Liver (tissue), 9 donors: ENCODE data around the gene RPTOR. TPM values are rescaled to one million over a fixed set of nuclear protein-coding genes. Genes with fewer than 3 reads are reported as not detected.

Experiments used
- DNase-seq: peaks from one replicate; pipeline ENCODE4 v3.0.0-alpha.2; 2017; ENCODE audit warnings: low spot score
- H3K27ac ChIP-seq, 2 donors: one replicate each; pipeline ENCODE4 v1.7.0; 2013; ENCODE audit warnings: inconsistent platforms in 2 of 2, low read length in 2 of 2, control low read depth in 1 of 2, low read depth in 1 of 2, mild to moderate bottlenecking in 1 of 2
- H3K27me3 ChIP-seq, 4 donors: one replicate each; pipeline versions ENCODE4 v1.6.1 to v1.7.0; 2013; ENCODE audit warnings: low read length in 3 of 4, inconsistent platforms in 1 of 4, mild to moderate bottlenecking in 1 of 4, moderate library complexity in 1 of 4; ENCODE audit not compliant: control insufficient read depth in 4 of 4, insufficient read depth in 4 of 4
- H3K36me3 ChIP-seq, 4 donors: one replicate each; pipeline versions ENCODE4 v1.6.1 to v1.7.0; 2013; ENCODE audit warnings: low read length in 3 of 4, mild to moderate bottlenecking in 3 of 4, low read depth in 1 of 4, moderate library complexity in 1 of 4; ENCODE audit not compliant: control insufficient read depth in 4 of 4, insufficient read depth in 3 of 4
- H3K4me1 ChIP-seq, 4 donors: one replicate each; pipeline versions ENCODE4 v1.6.1 to v1.7.0; 2013; ENCODE audit warnings: low read length in 3 of 4, mild to moderate bottlenecking in 3 of 4, moderate library complexity in 1 of 4; ENCODE audit not compliant: control insufficient read depth in 4 of 4, insufficient read depth in 4 of 4
- H3K4me3 ChIP-seq, 3 donors: one replicate each; pipeline versions ENCODE4 v1.6.1 to v1.7.0; 2013; ENCODE audit warnings: low read length in 3 of 3, control low read depth in 1 of 3, low read depth in 1 of 3, mild to moderate bottlenecking in 1 of 3
- H3K9ac ChIP-seq, 2 donors: one replicate each; pipeline ENCODE4 v1.7.0; 2013; ENCODE audit warnings: low read length in 2 of 2, mild to moderate bottlenecking in 2 of 2, moderate library complexity in 2 of 2, control low read depth in 1 of 2, low read depth in 1 of 2
- H3K9me3 ChIP-seq, 4 donors: one replicate each; pipeline versions ENCODE4 v1.6.1 to v1.7.0; 2013; ENCODE audit warnings: low read length in 3 of 4; ENCODE audit not compliant: control insufficient read depth in 4 of 4
- CTCF ChIP-seq: fragments of 150-350 bp; IDR thresholded peaks from 2 replicates; pipeline ENCODE4 v1.5.1; 2017; ENCODE audit warnings: improper control_type of control experiment, low read depth, low read length; ENCODE audit not compliant: missing input control
- EGR1 ChIP-seq, 2 donors: IDR thresholded peaks; 2 replicates each; pipeline ENCODE4 v1.6.1; 2016 to 2018; ENCODE audit warnings: antibody characterized with exemption in 2 of 2, low read depth in 2 of 2
- FOXA1 ChIP-seq: IDR thresholded peaks from 2 replicates; pipeline ENCODE4 v1.6.1; 2016; ENCODE audit warnings: antibody characterized with exemption
- FOXA2 ChIP-seq: IDR thresholded peaks from 2 replicates; pipeline ENCODE4 v1.6.1; 2016; ENCODE audit warnings: antibody characterized with exemption
- GABPA ChIP-seq, 2 donors: IDR thresholded peaks in 1 of 2; conservative IDR thresholded peaks in 1 of 2; 2 replicates each; pipeline ENCODE4 v1.6.1; 2016; ENCODE audit warnings: antibody characterized with exemption in 2 of 2, mild to moderate bottlenecking in 1 of 2, moderate library complexity in 1 of 2
- HNF4A ChIP-seq, 2 donors: conservative IDR thresholded peaks; 2 replicates each; pipeline ENCODE4 v1.6.1; 2016; ENCODE audit warnings: antibody characterized with exemption in 2 of 2, mild to moderate bottlenecking in 2 of 2
- HNF4G ChIP-seq: IDR thresholded peaks from 2 replicates; pipeline ENCODE4 v1.6.1; 2016; ENCODE audit warnings: antibody characterized with exemption
- JUND ChIP-seq, 2 donors: IDR thresholded peaks; 2 replicates each; pipeline ENCODE4 v1.6.1; 2016; ENCODE audit warnings: antibody characterized with exemption in 2 of 2
- NR2F2 ChIP-seq: IDR thresholded peaks from 2 replicates; pipeline ENCODE4 v1.6.1; 2016; ENCODE audit warnings: antibody characterized with exemption
- RAD21 ChIP-seq, 2 donors: IDR thresholded peaks; 2 replicates each; pipeline ENCODE4 v1.6.1; 2016; ENCODE audit warnings: antibody characterized with exemption in 2 of 2, mild to moderate bottlenecking in 2 of 2
- RXRA ChIP-seq, 2 donors: IDR thresholded peaks; 2 replicates each; pipeline ENCODE4 v1.6.1; 2017 to 2018; ENCODE audit warnings: antibody characterized with exemption in 2 of 2, mild to moderate bottlenecking in 1 of 2
- SP1 ChIP-seq: IDR thresholded peaks from 2 replicates; pipeline ENCODE4 v1.6.1; 2018; ENCODE audit warnings: antibody characterized with exemption, mild to moderate bottlenecking
- TAF1 ChIP-seq: conservative IDR thresholded peaks from 2 replicates; pipeline ENCODE4 v1.6.1; 2016; ENCODE audit warnings: antibody characterized with exemption, mild to moderate bottlenecking
- YY1 ChIP-seq: IDR thresholded peaks from 2 replicates; pipeline ENCODE4 v1.6.1; 2016; ENCODE audit warnings: antibody characterized with exemption, mild to moderate bottlenecking
- WGBS: extraction: QIAGEN DNeasy Blood & Tissue Kit; methylation state at CpG from one replicate; pipeline ENCODE4 v1.1.7; 2013; 5-methylcytosine and 5-hydroxymethylcytosine counted together
- polyA plus RNA-seq, 2 donors: library from polyadenylated mRNA; stranded (reverse) in 1 of 2; unstranded in 1 of 2; fragments of 200-250 nt in 1 of 2; fragments of >200 nt in 1 of 2; fragmentation: Nextera tagmentation in 1 of 2; extraction: Ambion mirVana in 1 of 2; gene quantifications; one replicate each; pipeline versions ENCODE4 v1.2.1 to v1.2.3, GENCODE V29; 2013 to 2015
- total RNA-seq, 2 donors: library from RNA; depleted of rRNA; stranded (reverse); fragments of >200 nt; gene quantifications; one replicate each; pipeline ENCODE4 v1.2.3, GENCODE V29; 2014
- TF ChIP-seq, protein P1 (sequence below): IDR thresholded peaks from 2 replicates; pipeline ENCODE4 v1.6.1; 2016; ENCODE audit warnings: antibody characterized with exemption
- TF ChIP-seq, protein P2 (sequence below): IDR thresholded peaks from 2 replicates; pipeline ENCODE4 v1.6.1; 2016; ENCODE audit warnings: antibody characterized with exemption
- TF ChIP-seq, protein P3 (sequence below): IDR thresholded peaks from 2 replicates; pipeline ENCODE4 v1.6.1; 2016; ENCODE audit warnings: antibody characterized with exemption
- TF ChIP-seq, protein P4 (sequence below): IDR thresholded peaks from 2 replicates; pipeline ENCODE4 v1.6.1; 2016; ENCODE audit warnings: antibody characterized with exemption, mild to moderate bottlenecking
- donor health status: healthy.
- donor health status: healthy.
- donor health status: healthy.
- donor health status: healthy.
- donor health status: healthy.

RPTOR gene
- total and polyA plus RNA-seq, 4 donors, result 4.8 to 25.4 (median 11.6) TPM

- WGBS, result 74% methylated on average over 4 of the region's 4 CpGs
- no peaks in the 10 kb centered on the region for H3K9me3 ChIP-seq
- TF ChIP-seq CTCF (no peak), YY1 (no peak), RAD21 (IDR thresholded peaks at IDR 0.05) (no peak), HNF4G (no peak), FOXA2 (no peak), RXRA (IDR thresholded peaks at IDR 0.05) (no peak), GABPA (IDR thresholded peaks at IDR 0.05 in 1 of 2, conservative IDR thresholded peaks at IDR 0.05 in 1 of 2) (no peak), NR2F2 (no peak), TAF1 (no peak), EGR1 (IDR thresholded peaks at IDR 0.05; ENCODE audit: low read depth in 2 of 2) (no peak), HNF4A (conservative IDR thresholded peaks at IDR 0.05) (no peak), FOXA1 (no peak), SP1 (no peak), JUND (IDR thresholded peaks at IDR 0.05) (no peak)
- TF ChIP-seq, protein P1, sequence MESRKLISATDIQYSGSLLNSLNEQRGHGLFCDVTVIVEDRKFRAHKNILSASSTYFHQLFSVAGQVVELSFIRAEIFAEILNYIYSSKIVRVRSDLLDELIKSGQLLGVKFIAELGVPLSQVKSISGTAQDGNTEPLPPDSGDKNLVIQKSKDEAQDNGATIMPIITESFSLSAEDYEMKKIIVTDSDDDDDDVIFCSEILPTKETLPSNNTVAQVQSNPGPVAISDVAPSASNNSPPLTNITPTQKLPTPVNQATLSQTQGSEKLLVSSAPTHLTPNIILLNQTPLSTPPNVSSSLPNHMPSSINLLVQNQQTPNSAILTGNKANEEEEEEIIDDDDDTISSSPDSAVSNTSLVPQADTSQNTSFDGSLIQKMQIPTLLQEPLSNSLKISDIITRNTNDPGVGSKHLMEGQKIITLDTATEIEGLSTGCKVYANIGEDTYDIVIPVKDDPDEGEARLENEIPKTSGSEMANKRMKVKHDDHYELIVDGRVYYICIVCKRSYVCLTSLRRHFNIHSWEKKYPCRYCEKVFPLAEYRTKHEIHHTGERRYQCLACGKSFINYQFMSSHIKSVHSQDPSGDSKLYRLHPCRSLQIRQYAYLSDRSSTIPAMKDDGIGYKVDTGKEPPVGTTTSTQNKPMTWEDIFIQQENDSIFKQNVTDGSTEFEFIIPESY, result no peak
- TF ChIP-seq, protein P2, sequence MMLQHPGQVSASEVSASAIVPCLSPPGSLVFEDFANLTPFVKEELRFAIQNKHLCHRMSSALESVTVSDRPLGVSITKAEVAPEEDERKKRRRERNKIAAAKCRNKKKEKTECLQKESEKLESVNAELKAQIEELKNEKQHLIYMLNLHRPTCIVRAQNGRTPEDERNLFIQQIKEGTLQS, result no peak
- TF ChIP-seq, protein P3, sequence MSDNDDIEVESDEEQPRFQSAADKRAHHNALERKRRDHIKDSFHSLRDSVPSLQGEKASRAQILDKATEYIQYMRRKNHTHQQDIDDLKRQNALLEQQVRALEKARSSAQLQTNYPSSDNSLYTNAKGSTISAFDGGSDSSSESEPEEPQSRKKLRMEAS, result no peak
- TF ChIP-seq, protein P4, sequence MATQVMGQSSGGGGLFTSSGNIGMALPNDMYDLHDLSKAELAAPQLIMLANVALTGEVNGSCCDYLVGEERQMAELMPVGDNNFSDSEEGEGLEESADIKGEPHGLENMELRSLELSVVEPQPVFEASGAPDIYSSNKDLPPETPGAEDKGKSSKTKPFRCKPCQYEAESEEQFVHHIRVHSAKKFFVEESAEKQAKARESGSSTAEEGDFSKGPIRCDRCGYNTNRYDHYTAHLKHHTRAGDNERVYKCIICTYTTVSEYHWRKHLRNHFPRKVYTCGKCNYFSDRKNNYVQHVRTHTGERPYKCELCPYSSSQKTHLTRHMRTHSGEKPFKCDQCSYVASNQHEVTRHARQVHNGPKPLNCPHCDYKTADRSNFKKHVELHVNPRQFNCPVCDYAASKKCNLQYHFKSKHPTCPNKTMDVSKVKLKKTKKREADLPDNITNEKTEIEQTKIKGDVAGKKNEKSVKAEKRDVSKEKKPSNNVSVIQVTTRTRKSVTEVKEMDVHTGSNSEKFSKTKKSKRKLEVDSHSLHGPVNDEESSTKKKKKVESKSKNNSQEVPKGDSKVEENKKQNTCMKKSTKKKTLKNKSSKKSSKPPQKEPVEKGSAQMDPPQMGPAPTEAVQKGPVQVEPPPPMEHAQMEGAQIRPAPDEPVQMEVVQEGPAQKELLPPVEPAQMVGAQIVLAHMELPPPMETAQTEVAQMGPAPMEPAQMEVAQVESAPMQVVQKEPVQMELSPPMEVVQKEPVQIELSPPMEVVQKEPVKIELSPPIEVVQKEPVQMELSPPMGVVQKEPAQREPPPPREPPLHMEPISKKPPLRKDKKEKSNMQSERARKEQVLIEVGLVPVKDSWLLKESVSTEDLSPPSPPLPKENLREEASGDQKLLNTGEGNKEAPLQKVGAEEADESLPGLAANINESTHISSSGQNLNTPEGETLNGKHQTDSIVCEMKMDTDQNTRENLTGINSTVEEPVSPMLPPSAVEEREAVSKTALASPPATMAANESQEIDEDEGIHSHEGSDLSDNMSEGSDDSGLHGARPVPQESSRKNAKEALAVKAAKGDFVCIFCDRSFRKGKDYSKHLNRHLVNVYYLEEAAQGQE, result no peak
- H3K4me1 ChIP-seq, result peaks cover 0 to 2% (median 0%) of the 10 kb centered on the region in 4 donors
- no peak overlapping the region for H3K4me3 ChIP-seq
- DNase-seq, result no peak
- H3K9ac ChIP-seq, result no peak overlapping the region
- no peaks in the 10 kb centered on the region for H3K27me3 ChIP-seq
- H3K36me3 ChIP-seq, result no peaks in the 10 kb centered on the region
- no peak overlapping the region for H3K27ac ChIP-seq
Observed at GRCh38 chr17:80574496-80574895, 29.9 kb downstream of the RPTOR start.
